Esophagus muscularis mucosa (tissue), 3 donors: ENCODE data around the gene CA12.

Source experiments
- POLR2AphosphoS5 ChIP-seq, 2 donors: sonication (generic); formaldehyde crosslinking; IDR thresholded peaks; one replicate each; pipeline ENCODE4 v1.6.1; 2017; ENCODE audit warnings: antibody characterized with exemption in 2 of 2
- TF ChIP-seq, protein P1 (sequence below), 3 experiments: fragments of 200-600 bp in 2 of 3; fragments of 450-650 bp in 1 of 3; sonication (generic) in 2 of 3; IDR thresholded peaks; one replicate each; pipeline ENCODE4 v1.5.1; 2017 to 2019; ENCODE audit warnings: antibody characterized with exemption in 3 of 3, mild to moderate bottlenecking in 2 of 3, moderate library complexity in 1 of 3

DNA sequence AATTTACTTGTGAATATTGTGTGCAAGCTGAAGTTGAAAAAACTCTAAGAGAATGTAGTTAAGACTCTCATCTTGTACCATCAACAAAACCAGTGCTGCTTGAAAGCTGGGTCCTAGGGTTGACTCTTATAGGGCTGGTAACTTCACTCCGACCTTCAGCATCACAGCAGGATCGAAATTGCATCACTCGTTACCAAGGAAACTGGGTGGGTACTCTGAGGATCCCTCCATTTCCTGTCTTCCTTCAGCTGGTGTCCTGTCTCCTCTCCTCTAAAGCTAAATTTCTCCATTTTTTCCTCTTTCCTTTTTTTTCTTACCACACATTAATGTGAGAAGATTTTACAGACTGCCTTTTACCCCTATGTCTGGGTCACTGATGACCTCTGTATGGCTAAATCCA, 107.2 kb downstream of the CA12 start:
- TF ChIP-seq, protein P1, sequence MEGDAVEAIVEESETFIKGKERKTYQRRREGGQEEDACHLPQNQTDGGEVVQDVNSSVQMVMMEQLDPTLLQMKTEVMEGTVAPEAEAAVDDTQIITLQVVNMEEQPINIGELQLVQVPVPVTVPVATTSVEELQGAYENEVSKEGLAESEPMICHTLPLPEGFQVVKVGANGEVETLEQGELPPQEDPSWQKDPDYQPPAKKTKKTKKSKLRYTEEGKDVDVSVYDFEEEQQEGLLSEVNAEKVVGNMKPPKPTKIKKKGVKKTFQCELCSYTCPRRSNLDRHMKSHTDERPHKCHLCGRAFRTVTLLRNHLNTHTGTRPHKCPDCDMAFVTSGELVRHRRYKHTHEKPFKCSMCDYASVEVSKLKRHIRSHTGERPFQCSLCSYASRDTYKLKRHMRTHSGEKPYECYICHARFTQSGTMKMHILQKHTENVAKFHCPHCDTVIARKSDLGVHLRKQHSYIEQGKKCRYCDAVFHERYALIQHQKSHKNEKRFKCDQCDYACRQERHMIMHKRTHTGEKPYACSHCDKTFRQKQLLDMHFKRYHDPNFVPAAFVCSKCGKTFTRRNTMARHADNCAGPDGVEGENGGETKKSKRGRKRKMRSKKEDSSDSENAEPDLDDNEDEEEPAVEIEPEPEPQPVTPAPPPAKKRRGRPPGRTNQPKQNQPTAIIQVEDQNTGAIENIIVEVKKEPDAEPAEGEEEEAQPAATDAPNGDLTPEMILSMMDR (IDR thresholded peaks at IDR 0.05): no peak
- no peak for TF ChIP-seq POLR2AphosphoS5 (IDR thresholded peaks at IDR 0.05)
